B cell (primary cell): ENCODE data around the gene ARSJ. TPM values are rescaled to one million over a fixed set of nuclear protein-coding genes. Genes with fewer than 3 reads are reported as not detected.

Experiments used
- ATAC-seq: fragments of 200-7000 bp; cut with Tn5 transposase; one replicate; pipeline ENCODE4 v1.10.0; 2021; ENCODE audit warnings: low read depth, mild to moderate bottlenecking, moderate number of reproducible peaks, moderate library complexity
- CTCF ChIA-PET: fragments of 350-600 bp; sonication (Branson Sonifier 250); formaldehyde crosslinking; loops from one replicate; lab custom pipeline; 2021; ENCODE audit warnings: antibody characterized with exemption, inconsistent platforms; lab: Charles Lee
- POLR2A ChIA-PET: fragments of 350-600 bp; sonication (Branson Sonifier 250); formaldehyde crosslinking; loops from one replicate; lab custom pipeline; 2021; ENCODE audit warnings: antibody characterized with exemption; lab: Charles Lee
- DNase-seq: peaks from one replicate; pipeline ENCODE4 v3.0.0; 2013
- H2AFZ ChIP-seq: 2 replicates; pipeline ENCODE4 v1.6.1; 2012; ENCODE audit warnings: mild to moderate bottlenecking, low read depth, low read length; ENCODE audit not compliant: insufficient read depth, poor library complexity, severe bottlenecking
- H3K27ac ChIP-seq, 2 donors: 1 replicate in 1 of 2; 2 replicates in 1 of 2; pipeline ENCODE4 v1.5.1; 2012 to 2013; ENCODE audit warnings: low read length in 2 of 2, mild to moderate bottlenecking in 2 of 2, moderate library complexity in 1 of 2
- H3K27me3 ChIP-seq, 4 experiments: fragments of 200-600 bp in 1 of 4; sonication (generic) in 1 of 4; replicated peaks in 1 of 4; 1 replicate in 2 of 4; 2 replicates in 2 of 4; pipeline versions ENCODE4 v1.6.1 to v1.7.0; 2013 to 2016; ENCODE audit warnings: low read length in 3 of 4, mild to moderate bottlenecking in 2 of 4, mixed read lengths in 1 of 4, moderate library complexity in 1 of 4; ENCODE audit not compliant: insufficient read depth in 4 of 4, control insufficient read depth in 3 of 4; ENCODE audit errors: control extremely low read depth in 1 of 4
- H3K36me3 ChIP-seq, 2 experiments: replicated peaks in 1 of 2; 1 replicate in 1 of 2; 2 replicates in 1 of 2; pipeline versions ENCODE4 v1.6.1 to v1.7.1; 2013; ENCODE audit warnings: low read length in 1 of 2; ENCODE audit not compliant: insufficient read depth in 2 of 2, control insufficient read depth in 1 of 2; ENCODE audit errors: control extremely low read depth in 1 of 2, extremely low read depth in 1 of 2
- H3K4me1 ChIP-seq, 2 donors: fragments of 200-600 bp in 1 of 2; sonication (generic) in 1 of 2; 1 replicate in 1 of 2; 2 replicates in 1 of 2; pipeline versions ENCODE4 v1.5.1 to v1.6.1; 2013 to 2017; ENCODE audit warnings: low read length in 2 of 2; ENCODE audit not compliant: control insufficient read depth in 2 of 2, insufficient read depth in 2 of 2
- H3K4me2 ChIP-seq: replicated peaks from 2 replicates; pipeline ENCODE3; 2012; ENCODE audit warnings: mild to moderate bottlenecking, low read depth, low read length; ENCODE audit not compliant: poor library complexity, severe bottlenecking
- H3K4me3 ChIP-seq, 5 experiments: fragments of 200-600 bp in 1 of 5; sonication (generic) in 1 of 5; 1 replicate in 3 of 5; 2 replicates in 2 of 5; pipeline versions ENCODE4 v1.5.1 to v1.7.0; 2011 to 2016; ENCODE audit warnings: low read length in 4 of 5, mild to moderate bottlenecking in 4 of 5, low read depth in 2 of 5, control low read depth in 1 of 5, moderate library complexity in 1 of 5; ENCODE audit not compliant: insufficient read depth in 1 of 5; ENCODE audit errors: control extremely low read depth in 1 of 5, extremely low read depth in 1 of 5
- H3K79me2 ChIP-seq: fragments of 200-600 bp; sonication (generic); one replicate; pipeline ENCODE4 v1.6.0; 2016; ENCODE audit warnings: low read length; ENCODE audit not compliant: control insufficient read depth, insufficient read depth
- H3K9ac ChIP-seq: fragments of 200-600 bp; sonication (generic); 2 replicates; pipeline ENCODE4 v1.6.1; 2017; ENCODE audit warnings: mild to moderate bottlenecking, low read length, moderate library complexity
- H3K9me3 ChIP-seq, 3 donors: one replicate each; pipeline versions ENCODE4 v1.6.1 to v1.7.1; 2013; ENCODE audit warnings: low read length in 2 of 3; ENCODE audit not compliant: control insufficient read depth in 2 of 3, insufficient read depth in 1 of 3; ENCODE audit errors: control extremely low read depth in 1 of 3
- H4K20me1 ChIP-seq: 2 replicates; pipeline ENCODE4 v1.6.0; 2012; ENCODE audit warnings: mild to moderate bottlenecking, low read length; ENCODE audit not compliant: insufficient read depth, control insufficient read depth, poor library complexity, severe bottlenecking
- H3K27ac Mint-ChIP-seq: one replicate; pipeline ENCODE4 v1.8.0; 2021; ENCODE audit warnings: mixed read lengths
- H3K27me3 Mint-ChIP-seq: one replicate; pipeline ENCODE4 v1.8.0; 2021; ENCODE audit warnings: mixed read lengths
- H3K4me1 Mint-ChIP-seq: one replicate; pipeline ENCODE4 v1.8.0; 2021; ENCODE audit warnings: mixed read lengths
- H3K4me3 Mint-ChIP-seq: one replicate; pipeline ENCODE4 v1.8.0; 2021; ENCODE audit warnings: mixed read lengths
- H3K9me3 Mint-ChIP-seq: one replicate; pipeline ENCODE4 v1.8.0; 2022; ENCODE audit warnings: mixed read lengths; ENCODE audit not compliant: insufficient read depth
- CTCF ChIP-seq: fragments of 200-600 bp; IDR thresholded peaks from one replicate; pipeline ENCODE4 v1.8.0; 2022; ENCODE audit warnings: antibody characterized with exemption, mild to moderate bottlenecking
- EZH2 ChIP-seq: IDR thresholded peaks from 2 replicates; pipeline ENCODE4 v1.6.1; 2012; ENCODE audit warnings: borderline replicate concordance, low read depth, mild to moderate bottlenecking, moderate library complexity, low read length; ENCODE audit not compliant: insufficient read depth, poor library complexity, severe bottlenecking
- WGBS: methylation state at CpG from one replicate; pipeline ENCODE4 v1.1.5; 2013; ENCODE audit warnings: missing lambda C conversion rate; ENCODE audit not compliant: insufficient coverage; 5-methylcytosine and 5-hydroxymethylcytosine counted together
- intact Hi-C: fragments of 100-400 bp; cut with micrococcal nuclease; formaldehyde crosslinking; loops from one replicate; pipeline ENCODE4 v1.10.0; 2022
- polyA plus RNA-seq: library from polyadenylated mRNA; depleted of rRNA; stranded (reverse); fragments of >200 nt; gene quantifications from 2 replicates; pipeline ENCODE4 v1.2.3, GENCODE V29; 2012
- total RNA-seq, 2 donors: library from RNA; stranded (reverse); fragments of 120-200 nt in 1 of 2; gene quantifications; 1 replicate in 1 of 2; 2 replicates in 1 of 2; pipeline versions ENCODE4 v1.2.3 to v1.2.4, GENCODE V29; 2013 to 2022

The ARSJ gene
- total and polyA plus RNA-seq, 2 donors (not counting 1 experiment from before 2014, with no cell fraction given) = not detected

DNA sequence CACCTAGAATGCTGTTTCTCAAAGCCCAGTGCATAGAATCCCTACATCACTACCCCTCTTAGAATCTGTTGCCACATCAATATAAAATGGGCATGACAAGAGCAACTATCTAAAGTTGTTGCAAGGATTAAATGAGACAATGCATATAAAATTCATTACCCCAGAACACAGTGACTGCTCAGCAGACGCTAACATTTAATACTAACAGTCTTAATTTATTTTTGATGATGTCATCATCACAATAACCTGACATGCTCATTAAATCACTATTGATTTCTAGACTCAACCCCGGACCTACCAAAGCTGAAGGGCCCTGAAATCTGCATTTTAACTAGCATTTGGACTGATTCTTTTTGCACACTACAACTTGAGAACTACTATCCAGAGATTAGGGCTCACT lies 3.9 kb downstream of the ARSJ start:
- DNase-seq = no peak
- intact Hi-C loops = no loop called here
- 80% methylated on average over 1 of the region's 2 CpGs for WGBS
- H3K27ac Mint-ChIP-seq = no peak overlapping the region
- H3K27me3 ChIP-seq = peaks cover 0 to 25% (median 18%) of the 10 kb centered on the region in 4 experiments
- no peak for TF ChIP-seq CTCF
- TF ChIP-seq EZH2 = no peak
- no peaks in the 10 kb centered on the region for H3K79me2 ChIP-seq
- CTCF ChIA-PET = no interaction called here
- H4K20me1 ChIP-seq = no peaks in the 10 kb centered on the region
- H3K4me1 Mint-ChIP-seq = peaks cover 14% of the 10 kb centered on the region
- H3K27ac ChIP-seq = no peak overlapping the region
- H3K9ac ChIP-seq = no peak overlapping the region
- POLR2A ChIA-PET = no interaction called here
- no peaks in the 10 kb centered on the region for H3K9me3 Mint-ChIP-seq
- ATAC-seq = no peak
- H2AFZ ChIP-seq = no peak overlapping the region
- H3K4me3 ChIP-seq = no peak overlapping the region
- no peak overlapping the region for H3K4me3 Mint-ChIP-seq
- H3K36me3 ChIP-seq = no peaks in the 10 kb centered on the region
- peaks cover 42% of the 10 kb centered on the region for H3K27me3 Mint-ChIP-seq
- H3K4me2 ChIP-seq = no peak overlapping the region
- H3K4me1 ChIP-seq = peaks cover 6 to 7% of the 10 kb centered on the region in 2 donors
- peaks cover 0 to 3% (median 2%) of the 10 kb centered on the region in 3 donors for H3K9me3 ChIP-seq

DNA sequence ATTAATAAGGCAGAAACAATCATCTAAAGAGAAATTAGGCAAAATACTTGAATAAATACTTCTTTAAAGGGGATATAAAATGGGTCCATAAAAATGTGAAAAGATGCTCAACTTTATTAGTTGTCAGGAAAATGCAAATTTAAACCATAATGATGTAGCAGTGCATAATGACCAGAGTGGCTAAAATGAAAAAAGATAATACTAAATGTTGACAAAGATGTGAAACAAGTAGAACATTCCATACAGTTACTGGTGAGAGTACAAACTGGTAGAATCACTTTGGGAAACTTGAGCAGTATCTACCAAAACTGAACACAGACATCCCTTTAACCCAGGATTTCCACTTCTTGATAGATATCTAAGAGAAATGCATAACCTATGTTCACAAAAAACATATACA lies 5.0 kb downstream of the ARSJ start:
- no peak for TF ChIP-seq CTCF
- TF ChIP-seq EZH2 = no peak
- no peaks in the 10 kb centered on the region for H3K79me2 ChIP-seq
- H4K20me1 ChIP-seq = no peaks in the 10 kb centered on the region
- H3K4me3 ChIP-seq = no peak overlapping the region
- H3K9me3 ChIP-seq = peaks cover 0 to 3% (median 2%) of the 10 kb centered on the region in 3 donors
- intact Hi-C loops = no loop called here
- Mint-ChIP-seq H3K4me1 (peaks cover 6% of the 10 kb centered on the region), H3K27ac (no peak overlapping the region), H3K4me3 (no peak overlapping the region), H3K27me3 (peaks cover 36% of the 10 kb centered on the region), H3K9me3 (no peaks in the 10 kb centered on the region)
- H3K27me3 ChIP-seq = peaks cover 0 to 15% (median 11%) of the 10 kb centered on the region in 4 experiments
- H3K4me1 ChIP-seq = peaks cover 2% of the 10 kb centered on the region in 2 donors
- H3K9ac ChIP-seq = no peak overlapping the region
- no peaks in the 10 kb centered on the region for H3K36me3 ChIP-seq
- no peak overlapping the region for H3K27ac ChIP-seq
- H3K4me2 ChIP-seq = no peak overlapping the region
- DNase-seq (no peak), ATAC-seq (no peak)
- POLR2A ChIA-PET = no interaction called here
- no peak overlapping the region for H2AFZ ChIP-seq
- CTCF ChIA-PET = no interaction called here
